ENCODE measurements around the gene NOS3. TPM values are rescaled to one million over a fixed set of nuclear protein-coding genes. Genes with fewer than 3 reads are reported as not detected.
"Not testable (repeated sequence)": the region's sequence is repeated elsewhere in the genome, so short reads cannot be mapped to it uniquely, and the experiment has no call there.

Gene NOS3
- total RNA-seq, 1 donor from 2014 or later: 1.8 TPM

GRCh38 chr7:151040616-151041375 lies 50.0 kb downstream of the NOS3 start:
- Mint-ChIP-seq H3K9me3 (ENCODE audit: unreplicated experiment) (no peaks in the 10 kb centered on the region), H3K36me3 (ENCODE audit: low read depth, unreplicated experiment) (peaks cover 9% of the 10 kb centered on the region), H3K4me1 (ENCODE audit: low read depth, unreplicated experiment) (peaks cover 29% of the 10 kb centered on the region), H3K4me3 (ENCODE audit: unreplicated experiment) (no peak overlapping the region), H3K27ac (ENCODE audit: unreplicated experiment) (peak overlapping the region; percentile 98), H3K27me3 (ENCODE audit: low read depth, unreplicated experiment) (no peaks in the 10 kb centered on the region)
- H3K27me3 ChIP-seq (ENCODE audit: insufficient read depth, low read length): no peaks in the 10 kb centered on the region
- H3K9ac ChIP-seq (ENCODE audit: low read length): no peak overlapping the region
- DNase-seq (ENCODE audit: low read depth) (no peak), FAIRE-seq (no peak)
- no peak overlapping the region for H3K27ac ChIP-seq (ENCODE audit: low read depth, low read length)
- no peaks in the 10 kb centered on the region for H4K20me1 ChIP-seq (ENCODE audit: insufficient read depth, low read length)
- H3K79me2 ChIP-seq (ENCODE audit: insufficient read depth, low read length): no peaks in the 10 kb centered on the region
- no peak for TF ChIP-seq EZH2 (IDR thresholded peaks at IDR 0.05; ENCODE audit: insufficient read depth, low read length)
- no peak for TF ChIP-seq CTCF (IDR thresholded peaks at IDR 0.05; ENCODE audit: insufficient read depth, low read depth, low read length)
- peaks cover 21% of the 10 kb centered on the region for H3K4me1 ChIP-seq (ENCODE audit: insufficient read depth, low read length)
- H3K36me3 ChIP-seq (ENCODE audit: insufficient read depth, low read length): peaks cover 5% of the 10 kb centered on the region
- H3K4me3 ChIP-seq (ENCODE audit: insufficient read depth, low read depth, low read length): no peak overlapping the region
- H3K4me2 ChIP-seq (ENCODE audit: low read length): no peak overlapping the region
- H3K9me3 ChIP-seq (ENCODE audit: insufficient read depth, low read depth, low read length): no peaks in the 10 kb centered on the region
- H2AFZ ChIP-seq (ENCODE audit: low read depth, low read length): no peak overlapping the region

- H3K4me3 Mint-ChIP-seq (ENCODE audit: unreplicated experiment); H3K36me3 Mint-ChIP-seq (ENCODE audit: low read depth, unreplicated experiment); FAIRE-seq; H4K20me1 ChIP-seq (ENCODE audit: insufficient read depth, low read length); H3K36me3 ChIP-seq (ENCODE audit: insufficient read depth, low read length); H2AFZ ChIP-seq (ENCODE audit: low read depth, low read length); H3K9ac ChIP-seq (ENCODE audit: low read length); H3K4me3 ChIP-seq (ENCODE audit: insufficient read depth, low read depth, low read length); H3K27me3 Mint-ChIP-seq (ENCODE audit: low read depth, unreplicated experiment); H3K9me3 ChIP-seq (ENCODE audit: insufficient read depth, low read depth, low read length); H3K27me3 ChIP-seq (ENCODE audit: insufficient read depth, low read length); H3K4me2 ChIP-seq (ENCODE audit: low read length); H3K79me2 ChIP-seq (ENCODE audit: insufficient read depth, low read length); H3K9me3 Mint-ChIP-seq (ENCODE audit: unreplicated experiment); H3K27ac Mint-ChIP-seq (ENCODE audit: unreplicated experiment); H3K27ac ChIP-seq (ENCODE audit: low read depth, low read length); DNase-seq (ENCODE audit: low read depth): not testable (repeated sequence)
- H3K4me1 Mint-ChIP-seq (ENCODE audit: low read depth, unreplicated experiment): peaks cover 31% of the 10 kb centered on the region
- peaks cover 26% of the 10 kb centered on the region for H3K4me1 ChIP-seq (ENCODE audit: insufficient read depth, low read length)
Observed at GRCh38 chr7:151043449-151043848, 52.6 kb downstream of the NOS3 start.

- no peak for FAIRE-seq
- TF ChIP-seq CTCF (IDR thresholded peaks at IDR 0.05; ENCODE audit: insufficient read depth, low read depth, low read length) (no peak), EZH2 (IDR thresholded peaks at IDR 0.05; ENCODE audit: insufficient read depth, low read length) (no peak)
- Mint-ChIP-seq H3K4me1 (ENCODE audit: low read depth, unreplicated experiment) (peaks cover 26% of the 10 kb centered on the region), H3K4me3 (ENCODE audit: unreplicated experiment) (no peak overlapping the region), H3K36me3 (ENCODE audit: low read depth, unreplicated experiment) (peaks cover 5% of the 10 kb centered on the region), H3K27me3 (ENCODE audit: low read depth, unreplicated experiment) (no peaks in the 10 kb centered on the region), H3K27ac (ENCODE audit: unreplicated experiment) (no peak overlapping the region), H3K9me3 (ENCODE audit: unreplicated experiment) (no peaks in the 10 kb centered on the region)
- H3K9me3 ChIP-seq (ENCODE audit: insufficient read depth, low read depth, low read length): no peaks in the 10 kb centered on the region
- no peak overlapping the region for H3K4me3 ChIP-seq (ENCODE audit: insufficient read depth, low read depth, low read length)
- H3K4me1 ChIP-seq (ENCODE audit: insufficient read depth, low read length): peaks cover 21% of the 10 kb centered on the region
- H3K27me3 ChIP-seq (ENCODE audit: insufficient read depth, low read length): no peaks in the 10 kb centered on the region
- no peak for DNase-seq (ENCODE audit: low read depth)
- no peak overlapping the region for H2AFZ ChIP-seq (ENCODE audit: low read depth, low read length)
- H3K9ac ChIP-seq (ENCODE audit: low read length): no peak overlapping the region
- no peaks in the 10 kb centered on the region for H3K79me2 ChIP-seq (ENCODE audit: insufficient read depth, low read length)
- H3K27ac ChIP-seq (ENCODE audit: low read depth, low read length): no peak overlapping the region
- H3K36me3 ChIP-seq (ENCODE audit: insufficient read depth, low read length): no peaks in the 10 kb centered on the region
- no peaks in the 10 kb centered on the region for H4K20me1 ChIP-seq (ENCODE audit: insufficient read depth, low read length)
- H3K4me2 ChIP-seq (ENCODE audit: low read length): no peak overlapping the region
Observed at GRCh38 chr7:151043959-151044358, 53.1 kb downstream of the NOS3 start.

All from astrocyte (in vitro differentiated cells and primary cell).